Measurements from ENCODE around the gene GUCY2C.

The GUCY2C gene

DNA sequence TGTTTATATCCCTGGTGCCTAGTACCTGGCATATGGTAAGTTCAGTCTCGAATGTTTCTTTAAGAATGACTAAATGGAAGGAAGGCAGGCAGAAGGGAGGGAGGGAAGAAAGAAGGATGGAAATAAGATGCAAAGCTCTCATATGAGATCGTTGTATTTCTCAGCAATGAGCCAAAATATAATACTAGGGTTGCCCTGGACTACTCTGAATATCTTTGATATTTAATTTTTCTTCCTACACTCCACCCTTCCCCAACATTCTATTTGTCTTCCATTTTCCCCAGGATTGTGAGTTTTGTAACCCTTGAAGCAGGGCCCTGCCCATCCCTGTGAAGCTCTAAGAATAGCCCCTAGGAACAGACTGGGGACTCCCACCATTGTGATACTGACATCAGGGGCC is 43.9 kb downstream of the GUCY2C start:
- H3K4me1 ChIP-seq (ENCODE audit: insufficient read depth, low read length), result no peaks in the 10 kb centered on the region
- no peaks in the 10 kb centered on the region for H3K9me3 ChIP-seq (ENCODE audit: low read length)
- H3K4me3 ChIP-seq (ENCODE audit: low read depth in 1 of 2, low read length in 2 of 2), result no peak overlapping the region
- no peaks in the 10 kb centered on the region for H3K27me3 ChIP-seq (ENCODE audit: control insufficient read depth in 1 of 2, insufficient read depth in 2 of 2, low read length in 2 of 2)
- H3K36me3 ChIP-seq (ENCODE audit: insufficient read depth, low read length), result no peaks in the 10 kb centered on the region
- no peak overlapping the region for H3K9ac ChIP-seq (ENCODE audit: low read length)
- no peak overlapping the region for H3K27ac ChIP-seq (ENCODE audit: low read depth, low read length)

DNA sequence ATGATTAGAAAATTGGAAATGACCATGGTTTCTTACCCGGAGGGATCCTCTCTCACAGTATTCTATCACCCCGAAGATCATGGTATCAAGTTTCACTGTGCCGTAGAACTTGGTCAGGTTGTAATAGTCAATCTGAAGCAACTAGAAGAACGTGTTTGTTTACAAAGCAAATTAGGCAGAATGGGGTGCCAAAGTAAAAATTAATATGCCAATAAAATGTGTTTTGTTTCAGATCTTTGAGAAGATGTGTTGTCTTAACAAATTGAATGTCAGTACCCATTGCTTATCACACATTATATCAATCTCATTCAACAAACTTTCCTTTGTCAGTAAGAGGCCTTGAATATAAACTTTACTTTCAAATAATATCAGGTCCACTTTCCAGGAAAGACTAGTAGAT is 45.0 kb downstream of the GUCY2C start:
- no peaks in the 10 kb centered on the region for H3K27me3 ChIP-seq (ENCODE audit: control insufficient read depth in 1 of 2, insufficient read depth in 2 of 2, low read length in 2 of 2)
- no peak overlapping the region for H3K27ac ChIP-seq (ENCODE audit: low read depth, low read length)
- no peak overlapping the region for H3K9ac ChIP-seq (ENCODE audit: low read length)
- no peaks in the 10 kb centered on the region for H3K9me3 ChIP-seq (ENCODE audit: low read length)
- no peaks in the 10 kb centered on the region for H3K36me3 ChIP-seq (ENCODE audit: insufficient read depth, low read length)
- H3K4me1 ChIP-seq (ENCODE audit: insufficient read depth, low read length), result no peaks in the 10 kb centered on the region
- H3K4me3 ChIP-seq (ENCODE audit: low read depth in 1 of 2, low read length in 2 of 2), result no peak overlapping the region

DNA sequence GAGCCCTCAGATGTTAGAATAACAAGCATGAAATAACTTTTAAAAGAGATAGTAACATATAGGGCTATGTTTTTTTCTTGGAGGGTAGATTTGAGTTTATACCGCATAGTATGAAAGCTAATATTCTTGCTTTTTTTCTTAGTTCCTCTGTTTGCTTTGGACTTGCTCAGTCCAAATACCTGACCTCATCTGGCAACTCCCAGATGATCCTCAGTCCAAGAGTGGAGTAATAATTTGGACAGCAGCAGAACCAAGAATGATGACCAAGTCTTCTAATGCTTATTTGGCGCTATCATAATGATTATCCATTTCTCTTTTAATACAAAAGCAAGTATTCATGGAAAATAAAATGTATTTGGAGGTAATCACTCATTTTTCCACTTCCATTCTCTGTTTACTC is 45.6 kb downstream of the GUCY2C start:
- H3K4me3 ChIP-seq (ENCODE audit: low read depth in 1 of 2, low read length in 2 of 2), result no peak overlapping the region
- no peaks in the 10 kb centered on the region for H3K4me1 ChIP-seq (ENCODE audit: insufficient read depth, low read length)
- H3K9me3 ChIP-seq (ENCODE audit: low read length), result no peaks in the 10 kb centered on the region
- no peak overlapping the region for H3K27ac ChIP-seq (ENCODE audit: low read depth, low read length)
- H3K9ac ChIP-seq (ENCODE audit: low read length), result no peak overlapping the region
- no peaks in the 10 kb centered on the region for H3K36me3 ChIP-seq (ENCODE audit: insufficient read depth, low read length)
- no peaks in the 10 kb centered on the region for H3K27me3 ChIP-seq (ENCODE audit: control insufficient read depth in 1 of 2, insufficient read depth in 2 of 2, low read length in 2 of 2)

DNA sequence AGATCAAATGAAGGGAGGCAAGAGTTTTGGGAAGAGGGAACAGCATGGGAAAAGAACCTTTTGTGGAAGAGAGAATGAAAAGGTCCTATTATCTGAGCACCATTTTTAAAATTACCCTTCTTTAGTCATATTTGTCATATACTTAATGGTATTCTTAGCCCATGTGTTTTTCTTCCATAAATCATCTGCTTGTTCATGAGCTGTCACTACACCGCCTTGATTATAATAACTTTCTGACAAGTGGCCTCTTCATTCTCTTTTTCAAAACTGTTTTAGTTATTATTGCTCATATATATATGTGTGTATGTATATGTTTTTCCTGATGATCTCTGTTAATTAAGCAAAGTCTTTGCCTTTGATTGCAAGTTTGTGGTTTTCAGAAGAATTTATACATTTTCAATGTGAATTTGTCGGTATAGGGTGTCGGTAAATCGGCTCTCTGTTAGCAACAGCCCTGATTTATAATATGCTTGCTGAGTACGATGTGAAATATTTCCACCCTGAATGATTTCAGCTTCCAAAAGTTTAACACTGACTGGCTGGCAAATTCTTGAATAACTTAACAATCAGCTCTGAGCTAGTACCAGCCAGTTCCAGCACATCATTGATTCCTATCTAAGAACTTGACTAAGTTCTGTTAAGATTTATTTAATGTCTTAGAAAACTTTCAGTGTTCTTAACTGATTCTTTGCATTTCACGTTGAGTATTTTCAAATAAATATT is 49.2 kb downstream of the GUCY2C start:
- Histone ChIP-seq H3K27ac (ENCODE audit: low read depth, low read length) (no peak overlapping the region), H3K4me3 (ENCODE audit: low read depth in 1 of 2, low read length in 2 of 2) (no peak overlapping the region), H3K36me3 (ENCODE audit: insufficient read depth, low read length) (no peaks in the 10 kb centered on the region), H3K4me1 (ENCODE audit: insufficient read depth, low read length) (no peaks in the 10 kb centered on the region), H3K27me3 (ENCODE audit: control insufficient read depth in 1 of 2, insufficient read depth in 2 of 2, low read length in 2 of 2) (no peaks in the 10 kb centered on the region), H3K9me3 (ENCODE audit: low read length) (no peaks in the 10 kb centered on the region), H3K9ac (ENCODE audit: low read length) (no peak overlapping the region)

DNA sequence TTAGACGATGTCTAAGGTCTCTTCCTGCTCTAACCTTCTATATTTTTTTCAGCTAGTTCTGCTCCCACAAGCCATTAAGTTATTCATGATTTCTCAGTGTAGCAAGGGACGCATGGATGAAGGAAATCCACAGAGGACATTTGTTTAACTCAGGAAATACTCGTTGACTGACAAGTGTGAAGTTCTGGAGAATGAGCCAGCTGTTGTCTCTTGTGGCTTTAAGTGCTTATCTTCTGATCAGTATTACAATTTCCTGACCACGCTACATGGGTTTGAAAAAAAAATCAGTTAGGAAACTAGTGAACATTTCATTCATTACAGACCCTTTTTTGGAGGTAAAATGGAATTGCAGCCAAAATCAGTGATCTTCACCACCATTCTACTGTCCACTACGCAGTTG is 53.1 kb downstream of the GUCY2C start:
- no peak overlapping the region for H3K27ac ChIP-seq (ENCODE audit: low read depth, low read length)

DNA sequence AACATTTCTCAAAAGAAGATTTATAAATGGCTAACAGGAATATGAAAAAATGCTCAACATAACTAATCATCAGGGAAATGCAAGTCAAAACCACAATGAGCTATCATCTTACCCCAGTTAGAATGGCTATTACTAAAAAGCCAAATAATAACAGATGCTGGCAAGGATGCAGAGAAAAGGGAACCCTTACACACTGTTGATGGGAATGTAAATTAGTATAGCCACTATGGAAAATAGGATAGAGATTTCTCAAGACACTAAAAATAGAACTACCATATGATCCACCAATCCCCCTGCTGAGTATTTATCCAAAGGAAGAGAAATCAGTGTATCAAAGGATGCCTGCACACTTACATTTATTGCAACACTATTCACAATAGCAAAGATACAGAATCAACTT is 58.3 kb downstream of the GUCY2C start:
- Histone ChIP-seq H3K27ac (ENCODE audit: low read depth, low read length) (no peak overlapping the region), H3K4me1 (ENCODE audit: insufficient read depth, low read length) (no peaks in the 10 kb centered on the region), H3K27me3 (ENCODE audit: control insufficient read depth in 1 of 2, insufficient read depth in 2 of 2, low read length in 2 of 2) (no peaks in the 10 kb centered on the region), H3K4me3 (ENCODE audit: low read depth in 1 of 2, low read length in 2 of 2) (no peak overlapping the region), H3K9me3 (ENCODE audit: low read length) (no peaks in the 10 kb centered on the region), H3K9ac (ENCODE audit: low read length) (no peak overlapping the region), H3K36me3 (ENCODE audit: insufficient read depth, low read length) (no peaks in the 10 kb centered on the region)

More for the DNA sequence above, 53.1 kb downstream of the GUCY2C start:
- Histone ChIP-seq H3K27me3 (ENCODE audit: control insufficient read depth in 1 of 2, insufficient read depth in 2 of 2, low read length in 2 of 2) (no peaks in the 10 kb centered on the region), H3K4me1 (ENCODE audit: insufficient read depth, low read length) (no peaks in the 10 kb centered on the region), H3K4me3 (ENCODE audit: low read depth in 1 of 2, low read length in 2 of 2) (no peak overlapping the region), H3K9ac (ENCODE audit: low read length) (no peak overlapping the region), H3K36me3 (ENCODE audit: insufficient read depth, low read length) (no peaks in the 10 kb centered on the region), H3K9me3 (ENCODE audit: low read length) (no peaks in the 10 kb centered on the region)

DNA sequence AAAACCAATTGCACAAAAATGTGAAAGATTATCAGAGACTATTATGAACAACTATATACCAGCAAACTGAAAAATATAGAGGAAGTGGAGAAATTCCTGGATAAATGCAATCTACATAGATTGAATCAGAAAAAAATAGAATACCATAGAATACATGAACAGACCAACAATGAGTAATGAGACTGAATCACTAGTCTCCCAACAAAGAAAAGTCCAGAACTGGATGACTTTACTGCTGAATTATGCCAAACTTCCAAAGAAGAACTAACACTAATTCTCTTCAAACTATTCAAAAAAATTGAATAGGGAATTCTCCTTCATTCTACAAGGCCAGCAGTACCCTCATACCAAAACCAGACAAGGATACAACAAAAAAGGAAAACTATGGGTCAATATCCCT is 60.6 kb downstream of the GUCY2C start:
- Histone ChIP-seq H3K4me3 (ENCODE audit: low read depth in 1 of 2, low read length in 2 of 2) (no peak overlapping the region), H3K27ac (ENCODE audit: low read depth, low read length) (no peak overlapping the region), H3K27me3 (ENCODE audit: control insufficient read depth in 1 of 2, insufficient read depth in 2 of 2, low read length in 2 of 2) (no peaks in the 10 kb centered on the region), H3K36me3 (ENCODE audit: insufficient read depth, low read length) (no peaks in the 10 kb centered on the region), H3K9ac (ENCODE audit: low read length) (no peak overlapping the region), H3K9me3 (ENCODE audit: low read length) (no peaks in the 10 kb centered on the region), H3K4me1 (ENCODE audit: insufficient read depth, low read length) (peaks cover under 1% of the 10 kb centered on the region)

DNA sequence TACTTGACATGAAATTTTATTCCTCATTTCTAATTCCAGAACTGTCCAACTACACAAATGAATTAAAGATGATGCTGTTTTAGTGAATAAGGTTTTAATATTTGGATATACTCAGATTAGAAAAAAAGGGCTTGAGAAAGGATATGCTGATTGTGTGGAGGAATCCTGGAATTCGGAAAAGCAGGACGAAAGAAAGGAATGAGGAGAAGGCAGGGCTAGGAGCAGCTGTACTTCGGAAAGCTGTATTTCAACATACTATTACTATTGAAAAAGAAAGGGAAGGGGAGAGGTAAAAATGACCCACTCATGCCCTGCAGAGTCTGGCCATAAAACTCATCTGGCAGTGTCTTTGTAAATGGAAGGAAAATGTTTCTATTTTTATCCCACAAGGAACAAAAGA is 65.6 kb downstream of the GUCY2C start:
- no peaks in the 10 kb centered on the region for H3K27me3 ChIP-seq (ENCODE audit: control insufficient read depth in 1 of 2, insufficient read depth in 2 of 2, low read length in 2 of 2)

DNA sequence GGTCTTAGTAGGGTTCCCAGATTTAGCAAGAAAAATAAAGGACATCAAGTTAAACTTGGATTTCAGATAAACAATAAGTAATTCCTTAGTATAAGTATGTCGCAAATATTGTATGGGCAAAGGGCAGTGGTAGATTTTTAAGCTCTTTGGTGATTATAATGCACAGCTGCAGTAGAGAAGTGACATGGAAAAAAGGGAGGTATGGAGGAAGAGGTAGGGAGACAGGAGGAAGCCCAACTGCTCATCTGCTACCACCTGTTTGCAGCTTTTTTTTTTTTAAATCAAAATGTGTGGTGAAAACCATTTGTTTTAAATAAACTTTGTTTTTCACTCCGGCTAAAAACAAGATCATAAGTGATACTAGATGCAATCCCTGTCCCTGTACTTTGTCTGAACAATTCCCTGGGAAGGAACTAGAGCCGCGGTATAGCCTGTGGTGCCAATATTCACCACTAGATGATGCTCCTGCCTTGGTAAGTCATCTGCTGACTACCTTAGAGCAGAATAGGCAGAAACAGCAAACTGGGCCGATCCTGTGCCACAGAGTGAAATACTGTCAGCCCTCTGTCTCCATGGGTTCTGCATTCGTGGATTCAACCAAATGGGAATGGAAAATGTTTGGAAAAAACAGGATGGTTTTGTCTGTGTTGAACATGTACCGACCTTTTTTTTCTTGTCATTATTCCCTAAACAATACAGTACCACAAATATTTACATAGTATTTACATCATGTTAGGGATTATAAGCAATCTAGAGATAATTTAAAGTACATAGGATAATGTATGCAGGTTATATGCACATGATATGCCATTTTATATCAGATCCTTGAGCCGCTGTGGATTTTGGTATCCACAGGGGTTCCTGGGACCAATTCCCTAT is 66.3 kb downstream of the GUCY2C start:
- Histone ChIP-seq H3K9me3 (ENCODE audit: low read length) (no peaks in the 10 kb centered on the region), H3K4me1 (ENCODE audit: insufficient read depth, low read length) (peaks cover 7% of the 10 kb centered on the region), H3K9ac (ENCODE audit: low read length) (no peak overlapping the region), H3K27ac (ENCODE audit: low read depth, low read length) (no peak overlapping the region), H3K27me3 (ENCODE audit: control insufficient read depth in 1 of 2, insufficient read depth in 2 of 2, low read length in 2 of 2) (no peaks in the 10 kb centered on the region), H3K36me3 (ENCODE audit: insufficient read depth, low read length) (no peaks in the 10 kb centered on the region), H3K4me3 (ENCODE audit: low read depth in 1 of 2, low read length in 2 of 2) (no peak overlapping the region)

More for the DNA sequence above, 65.6 kb downstream of the GUCY2C start:
- Histone ChIP-seq H3K36me3 (ENCODE audit: insufficient read depth, low read length) (no peaks in the 10 kb centered on the region), H3K4me1 (ENCODE audit: insufficient read depth, low read length) (peaks cover 7% of the 10 kb centered on the region), H3K4me3 (ENCODE audit: low read depth in 1 of 2, low read length in 2 of 2) (no peak overlapping the region), H3K9me3 (ENCODE audit: low read length) (no peaks in the 10 kb centered on the region), H3K9ac (ENCODE audit: low read length) (no peak overlapping the region), H3K27ac (ENCODE audit: low read depth, low read length) (no peak overlapping the region)

DNA sequence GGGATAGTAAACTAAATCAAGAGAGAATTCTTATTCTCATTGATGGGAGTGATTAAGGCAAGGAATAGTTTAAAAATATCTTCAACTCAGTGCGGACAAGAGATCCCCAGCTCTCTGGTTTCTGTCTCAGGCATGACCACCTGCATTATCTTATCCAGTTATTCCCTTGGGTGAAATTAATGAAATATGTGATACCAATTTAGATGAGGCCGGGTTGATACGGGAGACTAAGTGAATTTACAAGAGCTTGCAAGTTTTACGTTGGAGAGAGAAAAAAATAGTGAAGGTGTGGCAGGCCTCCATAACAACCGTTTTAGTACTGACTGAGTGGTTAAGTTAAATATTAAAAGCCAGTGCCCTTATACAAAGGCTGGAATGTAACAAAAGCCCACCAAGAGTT is 67.6 kb downstream of the GUCY2C start:
- no peaks in the 10 kb centered on the region for H3K27me3 ChIP-seq (ENCODE audit: control insufficient read depth in 1 of 2, insufficient read depth in 2 of 2, low read length in 2 of 2)
- no peak overlapping the region for H3K27ac ChIP-seq (ENCODE audit: low read depth, low read length)
- H3K4me3 ChIP-seq (ENCODE audit: low read depth in 1 of 2, low read length in 2 of 2), result no peak overlapping the region
- peaks cover 12% of the 10 kb centered on the region for H3K4me1 ChIP-seq (ENCODE audit: insufficient read depth, low read length)
- H3K9ac ChIP-seq (ENCODE audit: low read length), result no peak overlapping the region
- H3K36me3 ChIP-seq (ENCODE audit: insufficient read depth, low read length), result no peaks in the 10 kb centered on the region
- no peaks in the 10 kb centered on the region for H3K9me3 ChIP-seq (ENCODE audit: low read length)

DNA sequence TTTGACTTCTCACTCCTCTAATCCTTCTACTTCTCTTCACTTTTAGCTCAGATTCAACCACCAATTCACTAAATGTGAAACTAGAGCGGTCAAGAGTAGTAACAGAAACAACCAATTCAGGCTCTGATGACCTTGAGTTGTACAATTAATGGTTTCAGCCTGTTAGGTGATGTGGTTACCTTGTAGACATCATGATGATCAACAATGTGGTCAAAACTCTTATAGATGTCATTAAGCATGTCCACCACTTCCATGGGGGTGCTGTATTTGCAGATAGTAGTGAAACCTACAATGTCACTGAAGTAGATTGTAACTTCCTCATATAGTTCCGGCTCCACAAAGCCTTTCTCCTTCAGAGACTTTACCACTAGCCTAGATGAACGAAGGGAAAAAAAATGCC is 74.6 kb downstream of the GUCY2C start:
- Histone ChIP-seq H3K9ac (ENCODE audit: low read length) (no peak overlapping the region), H3K4me3 (ENCODE audit: low read depth in 1 of 2, low read length in 2 of 2) (no peak overlapping the region), H3K36me3 (ENCODE audit: insufficient read depth, low read length) (no peaks in the 10 kb centered on the region), H3K27me3 (ENCODE audit: control insufficient read depth in 1 of 2, insufficient read depth in 2 of 2, low read length in 2 of 2) (no peaks in the 10 kb centered on the region), H3K9me3 (ENCODE audit: low read length) (no peaks in the 10 kb centered on the region), H3K27ac (ENCODE audit: low read depth, low read length) (no peak overlapping the region), H3K4me1 (ENCODE audit: insufficient read depth, low read length) (peaks cover 5% of the 10 kb centered on the region)
